ENCODE data around the gene FAH. TPM values are rescaled to one million over a fixed set of nuclear protein-coding genes. Genes with fewer than 3 reads are reported as not detected.
A peak's percentile ranks its signal among the peaks of the same experiment; 100 is the strongest.

The FAH gene
- total and polyA plus RNA-seq, 9 of the 15 experiments (the other 6 are each of a cell fraction or from before 2014, with no cell fraction given): 66.8 to 310 (median 103) TPM

DNA sequence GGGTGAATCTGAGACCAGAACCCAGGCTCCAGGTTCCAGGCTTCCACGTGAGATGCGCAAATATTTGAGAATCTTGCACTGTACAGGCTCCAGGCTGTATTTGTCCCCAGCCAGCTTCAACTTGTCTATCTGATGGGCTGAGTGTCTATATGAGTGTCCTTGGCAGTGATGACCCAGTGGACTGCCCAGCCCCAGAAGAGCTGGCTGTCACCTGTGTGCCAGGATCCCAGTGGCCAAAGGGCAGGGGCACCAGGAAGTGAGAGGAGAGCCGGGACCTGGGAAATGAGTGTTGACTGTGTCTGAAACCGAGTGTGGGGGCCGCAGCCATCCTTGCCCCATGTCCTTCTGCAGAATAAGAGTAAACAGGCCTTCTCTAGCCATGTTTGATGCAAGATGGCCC lies 10.4 kb downstream of the FAH start (continued):
- TF ChIP-seq ZNF280A (IDR thresholded peaks at IDR 0.05; ENCODE audit: low read depth, partially characterized antibody): no peak
- no peak for TF ChIP-seq ZNF561 (CRISPR knock-in tag; conservative IDR thresholded peaks at IDR 0.05)

DNA sequence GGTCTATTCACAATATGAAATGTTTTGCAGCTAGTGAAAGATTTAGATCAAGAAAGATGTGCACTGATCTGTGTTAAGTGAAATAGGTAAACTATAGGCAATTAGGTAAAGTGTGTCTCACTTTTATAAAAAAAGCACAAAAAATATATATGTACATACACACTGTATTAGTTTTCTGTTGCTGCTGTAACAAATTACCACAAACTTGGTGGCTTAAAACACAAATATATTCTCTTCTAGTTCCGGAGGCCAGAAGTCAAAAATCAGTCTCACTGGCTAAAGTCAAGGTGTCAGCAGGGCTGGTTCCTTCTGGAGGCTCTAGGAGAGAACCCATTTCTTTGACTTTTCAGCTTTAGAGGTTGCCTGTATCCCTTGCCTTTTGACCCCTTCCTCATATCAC lies 11.1 kb downstream of the FAH start:
- BruUV-seq (replicated peaks): no TSS peak
- FAIRE-seq (no peak), DNase-seq (ENCODE audit: extremely low read depth in 1 of 4, low spot score in 3 of 4) (no peak), ATAC-seq (no peak)
- H3K4me2 ChIP-seq (ENCODE audit: insufficient read depth, low read length): no peak overlapping the region
- no peak overlapping the region for H3K9ac ChIP-seq (ENCODE audit: insufficient read depth in 1 of 2, low read depth in 2 of 2, low read length in 2 of 2)
- POLR2A ChIA-PET: interaction anchor here (1.2 kb wide), 1 partner anchor 9 kb away, joined by 6 read pairs; no protein-coding TSS in a partner anchor
- H3K36me3 ChIP-seq (ENCODE audit: control insufficient read depth, insufficient read depth, low read length): peaks cover 73% of the 10 kb centered on the region
- no peak overlapping the region for H2AFZ ChIP-seq (ENCODE audit: low read depth, low read length)
- CTCF ChIA-PET (ENCODE audit: low intra/inter-chr PET ratio): no interaction called here
- peaks cover 4% of the 10 kb centered on the region for H3K9me1 ChIP-seq (ENCODE audit: control insufficient read depth, insufficient read depth, low read length)
- H3K79me2 ChIP-seq (ENCODE audit: control insufficient read depth, insufficient read depth, low read length): no peaks in the 10 kb centered on the region
- no peaks in the 10 kb centered on the region for H4K20me1 ChIP-seq (replicated peaks; ENCODE audit: control insufficient read depth, insufficient read depth, low read length)
- no peak overlapping the region for H3K27ac ChIP-seq (ENCODE audit: extremely low read depth, low read depth, low read length)
- no peaks in the 10 kb centered on the region for H3K27me3 ChIP-seq (ENCODE audit: control insufficient read depth in 2 of 2, insufficient read depth in 2 of 2, low read length in 2 of 2)
- no peak overlapping the region for H3K4me3 ChIP-seq
- intact Hi-C loops (cut with micrococcal nuclease): no loop called here
- peaks cover 19 to 23% of the 10 kb centered on the region in 2 experiments for H3K4me1 ChIP-seq (replicated peaks in 1 of 2; ENCODE audit: control insufficient read depth in 2 of 2, insufficient read depth in 2 of 2, low read length in 2 of 2)
- TF ChIP-seq HMG20A (CRISPR knock-in tag; conservative IDR thresholded peaks at IDR 0.05) (no peak), NR2C1 (IDR thresholded peaks at IDR 0.05) (0 out of 2 replicates have a peak, but pooled peaks have one; percentile 29), NR2C1 (tag; IDR thresholded peaks at IDR 0.05) (no peak), CREB5 (CRISPR knock-in tag; IDR thresholded peaks at IDR 0.05) (no peak), RBFOX2 (IDR thresholded peaks at IDR 0.05; ENCODE audit: low read depth, low read length) (no peak), ARID3A (IDR thresholded peaks at IDR 0.05; ENCODE audit: borderline replicate concordance, low read depth, low read length) (no peak), ASH1L (IDR thresholded peaks at IDR 0.05; ENCODE audit: borderline replicate concordance, low read depth, partially characterized antibody) (no peak), ZNF12 (CRISPR knock-in tag; IDR thresholded peaks at IDR 0.05) (peak; percentile 92), MXI1 (IDR thresholded peaks at IDR 0.05; ENCODE audit: low read depth, low read length) (no peak), ZNF445 (CRISPR knock-in tag; IDR thresholded peaks at IDR 0.05; ENCODE audit: low read depth) (no peak)
- TF ChIP-seq, protein P1, sequence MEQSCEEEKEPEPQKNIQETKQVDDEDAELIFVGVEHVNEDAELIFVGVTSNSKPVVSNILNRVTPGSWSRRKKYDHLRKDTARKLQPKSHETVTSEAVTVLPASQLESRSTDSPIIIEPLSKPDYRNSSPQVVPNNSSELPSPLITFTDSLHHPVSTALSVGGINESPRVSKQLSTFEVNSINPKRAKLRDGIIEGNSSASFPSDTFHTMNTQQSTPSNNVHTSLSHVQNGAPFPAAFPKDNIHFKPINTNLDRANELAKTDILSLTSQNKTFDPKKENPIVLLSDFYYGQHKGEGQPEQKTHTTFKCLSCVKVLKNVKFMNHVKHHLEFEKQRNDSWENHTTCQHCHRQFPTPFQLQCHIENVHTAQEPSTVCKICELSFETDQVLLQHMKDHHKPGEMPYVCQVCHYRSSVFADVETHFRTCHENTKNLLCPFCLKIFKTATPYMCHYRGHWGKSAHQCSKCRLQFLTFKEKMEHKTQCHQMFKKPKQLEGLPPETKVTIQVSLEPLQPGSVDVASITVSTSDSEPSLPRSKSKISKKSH (CRISPR knock-in tag; IDR thresholded peaks at IDR 0.05): no peak
- in situ Hi-C loops (cut with MboI): loop anchor here (25.0 kb wide), 1 partner anchor 277 kb away; the partner anchor contains the start of gene MTHFS
- no peaks in the 10 kb centered on the region for H3K9me3 ChIP-seq (replicated peaks; ENCODE audit: control insufficient read depth, insufficient read depth, low read depth, low read length)
- 89% methylated on average over 1 of the region's 1 CpG for WGBS (ENCODE audit: insufficient coverage, low coverage, missing lambda C conversion rate)

Data from K562 (cell line).